Smooth muscle cell (in vitro differentiated cells): ENCODE results near the gene CNTN1. TPM values are rescaled to one million over a fixed set of nuclear protein-coding genes. Genes with fewer than 3 reads are reported as not detected.

Experiments
- DNase-seq: peaks from one replicate; lab custom pipeline; 2025; ENCODE audit not compliant: unreplicated experiment; lab: John Stamatoyannopoulos, UW
- H2AFZ ChIP-seq: fragments of 200-600 bp; sonication (generic); 2 replicates; pipeline ENCODE4 v1.6.0; 2016; ENCODE audit warnings: antibody characterized with exemption, low read depth, mild to moderate bottlenecking
- H3F3A ChIP-seq: fragments of 200-600 bp; sonication (generic); 2 replicates; pipeline ENCODE4 v1.6.0; 2017; ENCODE audit warnings: antibody characterized with exemption, low read depth
- H3K27ac ChIP-seq: fragments of 200-600 bp; sonication (generic); 2 replicates; pipeline ENCODE4 v1.5.1; 2016; ENCODE audit warnings: low read depth, mild to moderate bottlenecking
- H3K27me3 ChIP-seq: fragments of 200-600 bp; sonication (generic); 2 replicates; pipeline ENCODE4 v1.6.1; 2016; ENCODE audit warnings: low read depth, mild to moderate bottlenecking
- H3K36me3 ChIP-seq: fragments of 200-600 bp; sonication (generic); 2 replicates; pipeline ENCODE4 v1.5.1; 2016; ENCODE audit warnings: low read depth
- H3K4me1 ChIP-seq: fragments of 200-600 bp; sonication (generic); 2 replicates; pipeline ENCODE4 v1.5.1; 2016; ENCODE audit warnings: low read depth
- H3K4me2 ChIP-seq: fragments of 200-600 bp; sonication (generic); 2 replicates; pipeline ENCODE4 v1.6.0; 2016; ENCODE audit warnings: mild to moderate bottlenecking
- H3K4me3 ChIP-seq: fragments of 200-600 bp; sonication (generic); 2 replicates; pipeline ENCODE4 v1.5.1; 2016; ENCODE audit warnings: mild to moderate bottlenecking
- H3K79me2 ChIP-seq: fragments of 200-600 bp; sonication (generic); 2 replicates; pipeline ENCODE4 v1.6.0; 2016; ENCODE audit warnings: low read depth, mild to moderate bottlenecking
- H3K9ac ChIP-seq: fragments of 200-600 bp; sonication (generic); 2 replicates; pipeline ENCODE4 v1.6.0; 2016; ENCODE audit warnings: low read depth
- H3K9me3 ChIP-seq: fragments of 200-600 bp; sonication (generic); replicated peaks from 2 replicates; pipeline ENCODE4 v1.5.1; 2016; ENCODE audit warnings: low read depth
- H4K20me1 ChIP-seq: fragments of 200-600 bp; sonication (generic); 2 replicates; pipeline ENCODE4 v1.6.0; 2016; ENCODE audit warnings: low read depth
- CTCF ChIP-seq: fragments of 200-600 bp; sonication (generic); IDR thresholded peaks from 2 replicates; pipeline ENCODE4 v1.5.1; 2017; ENCODE audit warnings: borderline replicate concordance, mild to moderate bottlenecking, antibody characterized with exemption; ENCODE audit not compliant: insufficient read depth, poor library complexity, severe bottlenecking
- WGBS: methylation state at CpG from one replicate; pipeline ENCODE4 v1.1.7; 2016; ENCODE audit warnings: low lambda C conversion rate; 5-methylcytosine and 5-hydroxymethylcytosine counted together
- polyA plus RNA-seq: library from polyadenylated mRNA; unstranded; fragments of >200 nt; fragmentation: Nextera tagmentation; extraction: Ambion mirVana; gene quantifications from 2 replicates; pipeline ENCODE4 v1.2.1, GENCODE V29; 2016
- total RNA-seq: library from RNA; depleted of rRNA; stranded (reverse); fragments of >200 nt; gene quantifications from 2 replicates; pipeline ENCODE4 v1.2.3, GENCODE V29; 2014

The CNTN1 gene
- total and polyA plus RNA-seq, 2 experiments from 2014 or later = 0.37 to 0.94 TPM

- no peaks in the 10 kb centered on the region for H3K36me3 ChIP-seq
- H3K4me1 ChIP-seq = peaks cover 5% of the 10 kb centered on the region
- H2AFZ ChIP-seq = no peak overlapping the region
- DNase-seq = no peak
- H4K20me1 ChIP-seq = no peaks in the 10 kb centered on the region
- H3K4me2 ChIP-seq = no peak overlapping the region
- H3K9ac ChIP-seq = no peak overlapping the region
- no peaks in the 10 kb centered on the region for H3F3A ChIP-seq
- 74% methylated on average over 5 of the region's 5 CpGs for WGBS
- no peak for TF ChIP-seq CTCF
- peaks cover 8% of the 10 kb centered on the region for H3K27me3 ChIP-seq
- H3K9me3 ChIP-seq = no peaks in the 10 kb centered on the region
- H3K79me2 ChIP-seq = no peaks in the 10 kb centered on the region
- H3K27ac ChIP-seq = no peak overlapping the region
- H3K4me3 ChIP-seq = no peak overlapping the region
Observed at GRCh38 chr12:40828593-40828990, 136.4 kb downstream of the CNTN1 start.

GRCh38 chr12:40829738-40830144, 137.5 kb downstream of the CNTN1 start:
- H2AFZ ChIP-seq = no peak overlapping the region
- DNase-seq = no peak
- H3K4me2 ChIP-seq = peak overlapping the region; percentile 19
- H3K27ac ChIP-seq = no peak overlapping the region
- no peak for TF ChIP-seq CTCF
- no peaks in the 10 kb centered on the region for H3K79me2 ChIP-seq
- peaks cover 5% of the 10 kb centered on the region for H3K4me1 ChIP-seq
- no peaks in the 10 kb centered on the region for H3K9me3 ChIP-seq
- no peak overlapping the region for H3K4me3 ChIP-seq
- peaks cover 8% of the 10 kb centered on the region for H3K27me3 ChIP-seq
- 9% methylated on average over 1 of the region's 1 CpG for WGBS
- H3K36me3 ChIP-seq = no peaks in the 10 kb centered on the region
- no peak overlapping the region for H3K9ac ChIP-seq
- H4K20me1 ChIP-seq = no peaks in the 10 kb centered on the region
- no peaks in the 10 kb centered on the region for H3F3A ChIP-seq

- DNase-seq = no peak
- Histone ChIP-seq H3K36me3 (no peaks in the 10 kb centered on the region), H3K79me2 (no peaks in the 10 kb centered on the region), H3K27ac (no peak overlapping the region), H3K9me3 (no peaks in the 10 kb centered on the region), H4K20me1 (no peaks in the 10 kb centered on the region), H3K27me3 (peaks cover 8% of the 10 kb centered on the region), H2AFZ (no peak overlapping the region), H3K9ac (no peak overlapping the region), H3K4me1 (peaks cover 5% of the 10 kb centered on the region), H3K4me2 (no peak overlapping the region), H3F3A (no peaks in the 10 kb centered on the region), H3K4me3 (no peak overlapping the region)
- TF ChIP-seq CTCF = no peak
Observed at GRCh38 chr12:40831916-40832315, 139.7 kb downstream of the CNTN1 start.

- H3K79me2 ChIP-seq = no peaks in the 10 kb centered on the region
- no peaks in the 10 kb centered on the region for H3K36me3 ChIP-seq
- H3K4me1 ChIP-seq = peaks cover 5% of the 10 kb centered on the region
- H3K4me3 ChIP-seq = no peak overlapping the region
- no peak overlapping the region for H3K9ac ChIP-seq
- no peak overlapping the region for H3K4me2 ChIP-seq
- no peaks in the 10 kb centered on the region for H3K9me3 ChIP-seq
- no peak overlapping the region for H2AFZ ChIP-seq
- peaks cover 8% of the 10 kb centered on the region for H3K27me3 ChIP-seq
- H4K20me1 ChIP-seq = no peaks in the 10 kb centered on the region
- no peaks in the 10 kb centered on the region for H3F3A ChIP-seq
- TF ChIP-seq CTCF = no peak
- DNase-seq = no peak
- WGBS = 72% methylated on average over 2 of the region's 2 CpGs
- no peak overlapping the region for H3K27ac ChIP-seq
Observed at GRCh38 chr12:40832668-40833067, 140.4 kb downstream of the CNTN1 start.
